ENCODE data around the gene HDAC1. TPM values are rescaled to one million over a fixed set of nuclear protein-coding genes. Genes with fewer than 3 reads are reported as not detected.
A peak's percentile ranks its signal among the peaks of the same experiment; 100 is the strongest.

The HDAC1 gene
- total and polyA plus RNA-seq, 4 experiments from 2014 or later, result 169 to 190 (median 180) TPM

GRCh38 chr1:32349211-32349708, 57.4 kb downstream of the HDAC1 start:
- no peaks in the 10 kb centered on the region for H3K9me3 ChIP-seq (ENCODE audit: control insufficient read depth in 1 of 2, low read length in 2 of 2)
- Mint-ChIP-seq H3K9me3 (peaks cover 0 to 1% (median 0%) of the 10 kb centered on the region in 8 donors), H3K4me3 (peak overlapping the region; percentile 15 to 67 (median 54)), H3K4me1 (peaks cover 29 to 72% (median 55%) of the 10 kb centered on the region in 4 donors), H3K36me3 (no peaks in the 10 kb centered on the region), H3K27ac (peak overlapping the region in 5 of 7 donors; percentile 17 to 85 (median 44)), H3K27me3 (no peaks in the 10 kb centered on the region)
- H3K4me1 ChIP-seq (ENCODE audit: insufficient read depth, low read length), result peaks cover 56% of the 10 kb centered on the region
- DNase-seq, result no peak
- CTCF ChIA-PET (ENCODE audit: partially characterized antibody), result interaction anchor here (2.4 kb wide), 1 partner anchor 14 kb away, joined by 7 read pairs; the partner anchor contains the start of gene MARCKSL1
- H3K4me3 ChIP-seq (ENCODE audit: low read length in 2 of 2), result no peak overlapping the region
- no peak overlapping the region for H3K27ac ChIP-seq (ENCODE audit: low read depth, low read length)
- intact Hi-C loops (cut with micrococcal nuclease), result no loop called here
- POLR2A ChIA-PET (ENCODE audit: partially characterized antibody), result interaction anchor here (0.8 to 12.7 kb wide), 5 partner anchors 13 to 109 kb away, joined by 3 to 173 read pairs (median 4); partner anchors contain the start of genes LCK and MARCKSL1
- no peaks in the 10 kb centered on the region for H3K36me3 ChIP-seq (ENCODE audit: insufficient read depth, low read length)
- no peaks in the 10 kb centered on the region for H3K27me3 ChIP-seq (ENCODE audit: insufficient read depth, low read length)

GRCh38 chr1:32350785-32351398, 59.0 kb downstream of the HDAC1 start:
- Mint-ChIP-seq H3K4me3 (peak overlapping the region; percentile 66 to 90 (median 82)), H3K27me3 (no peaks in the 10 kb centered on the region), H3K4me1 (peaks cover 23 to 69% (median 45%) of the 10 kb centered on the region in 4 donors), H3K27ac (peak overlapping the region; percentile 86 to 97 (median 92)), H3K36me3 (no peaks in the 10 kb centered on the region), H3K9me3 (peaks cover 0 to 1% (median 0%) of the 10 kb centered on the region in 8 donors)
- ChIA-PET CTCF (ENCODE audit: partially characterized antibody) (interaction anchor here (1.2 to 3.5 kb wide), 6 partner anchors 11 to 135 kb away, joined by 4 to 10 read pairs (median 6); partner anchors contain the start of genes BSDC1, HDAC1 and MARCKSL1), POLR2A (ENCODE audit: partially characterized antibody) (interaction anchor here (1.0 to 12.7 kb wide), 17 partner anchors 9 to 243 kb away, joined by 3 to 173 read pairs (median 6); partner anchors contain the start of genes BSDC1, HDAC1, KPNA6 and LCK)
- peak in 2 of 5 donors; percentile 80 to 87 for DNase-seq
- H3K27ac ChIP-seq (ENCODE audit: low read depth, low read length), result no peak overlapping the region
- H3K9me3 ChIP-seq (ENCODE audit: control insufficient read depth in 1 of 2, low read length in 2 of 2), result no peaks in the 10 kb centered on the region
- no peaks in the 10 kb centered on the region for H3K36me3 ChIP-seq (ENCODE audit: insufficient read depth, low read length)
- H3K27me3 ChIP-seq (ENCODE audit: insufficient read depth, low read length), result no peaks in the 10 kb centered on the region
- peak overlapping the region in 1 of 2 donors; percentile 65 for H3K4me3 ChIP-seq (ENCODE audit: low read length in 2 of 2)
- H3K4me1 ChIP-seq (ENCODE audit: insufficient read depth, low read length), result peaks cover 46% of the 10 kb centered on the region
- intact Hi-C loops (cut with micrococcal nuclease), result loop anchor here (1.0 to 2.0 kb wide), 4 partner anchors 15 to 110 kb away; partner anchors contain the start of genes BSDC1, HDAC1 and MARCKSL1

GRCh38 chr1:32351399-32352238, 59.7 kb downstream of the HDAC1 start:
- CTCF ChIA-PET (ENCODE audit: partially characterized antibody), result interaction anchor here (1.1 to 3.5 kb wide), 10 partner anchors 11 to 136 kb away, joined by 3 to 10 read pairs (median 5); partner anchors contain the start of genes BSDC1, HDAC1 and MARCKSL1
- Mint-ChIP-seq H3K27ac (peak overlapping the region; percentile 86 to 97 (median 92)), H3K4me1 (peaks cover 22 to 62% (median 39%) of the 10 kb centered on the region in 4 donors), H3K4me3 (peak overlapping the region; percentile 71 to 90 (median 82)), H3K36me3 (no peaks in the 10 kb centered on the region), H3K9me3 (peaks cover 0 to 1% (median 0%) of the 10 kb centered on the region in 8 donors), H3K27me3 (no peaks in the 10 kb centered on the region)
- Histone ChIP-seq H3K27ac (ENCODE audit: low read depth, low read length) (peak overlapping the region; percentile 71), H3K9me3 (ENCODE audit: control insufficient read depth in 1 of 2, low read length in 2 of 2) (no peaks in the 10 kb centered on the region), H3K36me3 (ENCODE audit: insufficient read depth, low read length) (no peaks in the 10 kb centered on the region), H3K4me3 (ENCODE audit: low read length in 2 of 2) (peak overlapping the region; percentile 52 to 65), H3K4me1 (ENCODE audit: insufficient read depth, low read length) (peaks cover 39% of the 10 kb centered on the region), H3K27me3 (ENCODE audit: insufficient read depth, low read length) (no peaks in the 10 kb centered on the region)
- DNase-seq, result peak; percentile 90 to 94 (median 91)
- intact Hi-C loops (cut with micrococcal nuclease), result loop anchor here (1.0 to 2.0 kb wide), 4 partner anchors 15 to 111 kb away; partner anchors contain the start of genes BSDC1, HDAC1 and MARCKSL1
- POLR2A ChIA-PET (ENCODE audit: partially characterized antibody), result interaction anchor here (1.0 to 12.7 kb wide), 19 partner anchors 9 to 243 kb away, joined by 3 to 173 read pairs (median 5); partner anchors contain the start of genes BSDC1, HDAC1, IQCC and KPNA6

GRCh38 chr1:32352239-32352745, 60.4 kb downstream of the HDAC1 start:
- peaks cover 21 to 56% (median 37%) of the 10 kb centered on the region in 4 donors for H3K4me1 Mint-ChIP-seq
- H3K9me3 ChIP-seq (ENCODE audit: control insufficient read depth in 1 of 2, low read length in 2 of 2), result no peaks in the 10 kb centered on the region
- H3K27me3 Mint-ChIP-seq, result no peaks in the 10 kb centered on the region
- H3K27ac ChIP-seq (ENCODE audit: low read depth, low read length), result peak overlapping the region; percentile 71
- peaks cover 0 to 1% (median 0%) of the 10 kb centered on the region in 8 donors for H3K9me3 Mint-ChIP-seq
- H3K4me1 ChIP-seq (ENCODE audit: insufficient read depth, low read length), result peaks cover 37% of the 10 kb centered on the region
- no peaks in the 10 kb centered on the region for H3K36me3 ChIP-seq (ENCODE audit: insufficient read depth, low read length)
- no peaks in the 10 kb centered on the region for H3K36me3 Mint-ChIP-seq
- peak overlapping the region in 1 of 2 donors; percentile 65 for H3K4me3 ChIP-seq (ENCODE audit: low read length in 2 of 2)
- intact Hi-C loops (cut with micrococcal nuclease), result no loop called here
- ChIA-PET POLR2A (ENCODE audit: partially characterized antibody) (interaction anchor here (1.1 to 12.7 kb wide), 12 partner anchors 8 to 172 kb away, joined by 3 to 173 read pairs (median 8); partner anchors contain the start of genes HDAC1, IQCC, LCK and MARCKSL1), CTCF (ENCODE audit: partially characterized antibody) (interaction anchor here (1.0 to 3.5 kb wide), 7 partner anchors 12 to 137 kb away, joined by 3 to 10 read pairs (median 4); partner anchors contain the start of gene MARCKSL1)
- H3K27ac Mint-ChIP-seq, result peak overlapping the region; percentile 10 to 72 (median 59)
- H3K27me3 ChIP-seq (ENCODE audit: insufficient read depth, low read length), result no peaks in the 10 kb centered on the region
- peak overlapping the region; percentile 64 to 86 (median 75) for H3K4me3 Mint-ChIP-seq
- DNase-seq, result no peak

GRCh38 chr1:32352831-32353383, 61.0 kb downstream of the HDAC1 start:
- ChIA-PET CTCF (ENCODE audit: partially characterized antibody) (interaction anchor here (1.0 to 3.5 kb wide), 6 partner anchors 12 to 137 kb away, joined by 3 to 10 read pairs (median 4); partner anchors contain the start of gene MARCKSL1), POLR2A (ENCODE audit: partially characterized antibody) (interaction anchor here (1.4 to 12.7 kb wide), 6 partner anchors 16 to 147 kb away, joined by 3 to 173 read pairs (median 11); partner anchors contain the start of genes HDAC1, IQCC, LCK and MARCKSL1)
- Mint-ChIP-seq H3K4me1 (peaks cover 21 to 55% (median 36%) of the 10 kb centered on the region in 4 donors), H3K9me3 (peaks cover 0 to 1% (median 0%) of the 10 kb centered on the region in 8 donors), H3K27ac (peak overlapping the region in 4 of 7 donors; percentile 43 to 72 (median 54)), H3K4me3 (peak overlapping the region; percentile 45 to 86 (median 75)), H3K27me3 (no peaks in the 10 kb centered on the region), H3K36me3 (no peaks in the 10 kb centered on the region)
- peaks cover 37% of the 10 kb centered on the region for H3K4me1 ChIP-seq (ENCODE audit: insufficient read depth, low read length)
- H3K4me3 ChIP-seq (ENCODE audit: low read length in 2 of 2), result no peak overlapping the region
- H3K27me3 ChIP-seq (ENCODE audit: insufficient read depth, low read length), result no peaks in the 10 kb centered on the region
- H3K36me3 ChIP-seq (ENCODE audit: insufficient read depth, low read length), result no peaks in the 10 kb centered on the region
- H3K27ac ChIP-seq (ENCODE audit: low read depth, low read length), result no peak overlapping the region
- intact Hi-C loops (cut with micrococcal nuclease), result no loop called here
- no peaks in the 10 kb centered on the region for H3K9me3 ChIP-seq (ENCODE audit: control insufficient read depth in 1 of 2, low read length in 2 of 2)
- peak in 1 of 5 donors; percentile 30 for DNase-seq

GRCh38 chr1:32353431-32353830, 61.5 kb downstream of the HDAC1 start:
- H3K36me3 ChIP-seq (ENCODE audit: insufficient read depth, low read length), result no peaks in the 10 kb centered on the region
- Mint-ChIP-seq H3K4me1 (peaks cover 19 to 54% (median 32%) of the 10 kb centered on the region in 4 donors), H3K27me3 (no peaks in the 10 kb centered on the region), H3K27ac (peak overlapping the region; percentile 24 to 88 (median 60)), H3K4me3 (peak overlapping the region in 7 of 8 donors; percentile 50 to 74 (median 67)), H3K9me3 (peaks cover 0 to 1% (median 0%) of the 10 kb centered on the region in 8 donors), H3K36me3 (no peaks in the 10 kb centered on the region)
- H3K9me3 ChIP-seq (ENCODE audit: control insufficient read depth in 1 of 2, low read length in 2 of 2), result no peaks in the 10 kb centered on the region
- ChIA-PET CTCF (ENCODE audit: partially characterized antibody) (interaction anchor here (1.2 to 3.5 kb wide), 4 partner anchors 19 to 138 kb away, joined by 4 to 10 read pairs (median 5); no protein-coding TSS in a partner anchor), POLR2A (ENCODE audit: partially characterized antibody) (interaction anchor here (0.8 to 12.7 kb wide), 4 partner anchors 17 to 281 kb away, joined by 3 to 173 read pairs (median 8); partner anchors contain the start of genes LCK, MARCKSL1 and TMEM39B)
- peak in 1 of 5 donors; percentile 30 for DNase-seq
- intact Hi-C loops (cut with micrococcal nuclease), result no loop called here
- H3K27ac ChIP-seq (ENCODE audit: low read depth, low read length), result no peak overlapping the region
- H3K4me3 ChIP-seq (ENCODE audit: low read length in 2 of 2), result no peak overlapping the region
- peaks cover 32% of the 10 kb centered on the region for H3K4me1 ChIP-seq (ENCODE audit: insufficient read depth, low read length)
- no peaks in the 10 kb centered on the region for H3K27me3 ChIP-seq (ENCODE audit: insufficient read depth, low read length)
